Body of pancreas (tissue), 4 donors: ENCODE data around the gene REN. TPM values are rescaled to one million over a fixed set of nuclear protein-coding genes. Genes with fewer than 3 reads are reported as not detected.

ENCODE experiments used
- ATAC-seq: fragments of 150-250 bp; one replicate; pipeline ENCODE4 v1.9.1; 2016
- DNase-seq, 4 donors: peaks; one replicate each; pipeline ENCODE4 v3.0.0-alpha.2; 2019
- H3K27ac ChIP-seq, 4 donors: fragments of 200-600 bp; sonication (generic); 1 replicate in 3 of 4; 2 replicates in 1 of 4; pipeline versions ENCODE4 v1.5.1 to v1.6.1; 2016 to 2019; ENCODE audit warnings: mild to moderate bottlenecking in 1 of 4, mixed read lengths in 1 of 4, moderate library complexity in 1 of 4
- H3K27me3 ChIP-seq, 2 donors: fragments of 200-600 bp; sonication (generic); one replicate each; pipeline ENCODE4 v1.6.0; 2016; ENCODE audit warnings: mild to moderate bottlenecking in 1 of 2
- H3K36me3 ChIP-seq, 2 donors: fragments of 200-600 bp; sonication (generic); replicated peaks in 1 of 2; 2 replicates each; pipeline ENCODE4 v1.5.1; 2016; ENCODE audit warnings: low read depth in 2 of 2; ENCODE audit not compliant: insufficient read depth in 1 of 2
- H3K4me1 ChIP-seq: fragments of 200-600 bp; sonication (generic); one replicate; pipeline ENCODE4 v1.6.0; 2016
- H3K4me3 ChIP-seq, 2 donors: fragments of 200-600 bp; sonication (generic); 1 replicate in 1 of 2; 2 replicates in 1 of 2; pipeline ENCODE4 v1.5.1; 2016 to 2019
- H3K9me3 ChIP-seq, 3 donors: fragments of 200-600 bp; sonication (generic); 1 replicate in 2 of 3; 2 replicates in 1 of 3; pipeline ENCODE4 v1.5.1; 2016
- POLR2A ChIP-seq, 3 donors: fragments of 450-650 bp; IDR thresholded peaks; one replicate each; pipeline ENCODE4 v1.6.1; 2016; ENCODE audit warnings: antibody characterized with exemption in 3 of 3, mild to moderate bottlenecking in 2 of 3
- WGBS, 2 donors: methylation state at CpG; one replicate each; pipeline ENCODE4 v1.1.5; 2017; 5-methylcytosine and 5-hydroxymethylcytosine counted together
- intact Hi-C: fragments of 100-400 bp; cut with DNase I; formaldehyde crosslinking; loops from one replicate; pipeline ENCODE4 v1.15.1; 2023
- total RNA-seq, 2 donors: library from RNA; depleted of rRNA; stranded (reverse); fragments of >200 nt; gene quantifications; one replicate each; pipeline ENCODE4 v1.1.0, GENCODE V29; 2016
- TF ChIP-seq, protein P1 (sequence below), 7 experiments: fragments of 450-650 bp in 4 of 7; fragments of 200-600 bp in 3 of 7; sonication (generic) in 3 of 7; IDR thresholded peaks; one replicate each; pipeline ENCODE4 v1.5.1; 2016 to 2019; ENCODE audit warnings: antibody characterized with exemption in 7 of 7

Gene REN
- total RNA-seq, 2 donors from 2014 or later = not detected

GRCh38 chr1:204198348-204199340, 32.5 kb upstream of the REN start:
- ATAC-seq (peak; percentile 55), DNase-seq (peak in 3 of 4 donors; percentile 3 to 39 (median 21))
- Histone ChIP-seq H3K4me3 (no peak overlapping the region), H3K4me1 (peaks cover 9% of the 10 kb centered on the region), H3K36me3 (no peaks in the 10 kb centered on the region), H3K27ac (no peak overlapping the region), H3K27me3 (no peaks in the 10 kb centered on the region), H3K9me3 (no peaks in the 10 kb centered on the region)
- whole genome bisulfite sequencing, 2 donors = 56 to 59% methylated on average over 18 of the region's 18 CpGs
- intact Hi-C loops = no loop called here
- no peak for TF ChIP-seq POLR2A (IDR thresholded peaks at IDR 0.05)
- TF ChIP-seq, protein P1, sequence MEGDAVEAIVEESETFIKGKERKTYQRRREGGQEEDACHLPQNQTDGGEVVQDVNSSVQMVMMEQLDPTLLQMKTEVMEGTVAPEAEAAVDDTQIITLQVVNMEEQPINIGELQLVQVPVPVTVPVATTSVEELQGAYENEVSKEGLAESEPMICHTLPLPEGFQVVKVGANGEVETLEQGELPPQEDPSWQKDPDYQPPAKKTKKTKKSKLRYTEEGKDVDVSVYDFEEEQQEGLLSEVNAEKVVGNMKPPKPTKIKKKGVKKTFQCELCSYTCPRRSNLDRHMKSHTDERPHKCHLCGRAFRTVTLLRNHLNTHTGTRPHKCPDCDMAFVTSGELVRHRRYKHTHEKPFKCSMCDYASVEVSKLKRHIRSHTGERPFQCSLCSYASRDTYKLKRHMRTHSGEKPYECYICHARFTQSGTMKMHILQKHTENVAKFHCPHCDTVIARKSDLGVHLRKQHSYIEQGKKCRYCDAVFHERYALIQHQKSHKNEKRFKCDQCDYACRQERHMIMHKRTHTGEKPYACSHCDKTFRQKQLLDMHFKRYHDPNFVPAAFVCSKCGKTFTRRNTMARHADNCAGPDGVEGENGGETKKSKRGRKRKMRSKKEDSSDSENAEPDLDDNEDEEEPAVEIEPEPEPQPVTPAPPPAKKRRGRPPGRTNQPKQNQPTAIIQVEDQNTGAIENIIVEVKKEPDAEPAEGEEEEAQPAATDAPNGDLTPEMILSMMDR (IDR thresholded peaks at IDR 0.05) = peak in 3 of 7 experiments; percentile 4 to 9 (median 8)

DNA sequence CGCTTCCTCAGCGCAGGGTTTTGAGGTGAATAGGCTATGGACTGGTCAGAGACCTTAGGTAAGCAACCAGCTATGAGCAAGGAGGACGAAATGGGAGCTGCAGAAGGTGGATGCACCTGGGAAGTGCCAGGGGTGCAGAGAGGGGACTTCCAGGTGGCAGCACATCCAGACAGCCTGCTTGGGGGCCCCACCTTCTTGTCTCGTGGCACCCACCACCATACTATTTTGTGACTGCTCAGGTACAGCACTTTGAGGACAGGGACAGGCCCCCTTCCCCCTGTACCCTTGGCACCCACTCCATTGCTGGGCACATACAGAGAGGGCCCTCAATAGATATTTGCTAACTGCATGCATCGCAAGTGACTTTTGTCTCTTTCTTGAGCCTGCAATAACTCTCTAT, 30.9 kb upstream of the REN start:
- Histone ChIP-seq H3K27ac (no peak overlapping the region), H3K4me3 (no peak overlapping the region), H3K4me1 (peaks cover 9% of the 10 kb centered on the region), H3K9me3 (no peaks in the 10 kb centered on the region), H3K27me3 (no peaks in the 10 kb centered on the region), H3K36me3 (no peaks in the 10 kb centered on the region)
- intact Hi-C loops = no loop called here
- ATAC-seq (no peak), DNase-seq (no peak)
- 63 to 82% methylated on average over 5 of the region's 5 CpGs for WGBS, 2 donors
- no peak for TF ChIP-seq POLR2A (IDR thresholded peaks at IDR 0.05)
- TF ChIP-seq, protein P1 (IDR thresholded peaks at IDR 0.05) = no peak

GRCh38 chr1:204196068-204196795, 30.1 kb upstream of the REN start, which contains the start of gene KISS1:
Gene KISS1, minus strand, starts transcription at chr1:204196491. Its CDS starts 3,615 bp downstream, at chr1:204192876.
- DNase-seq (no peak), ATAC-seq (no peak)
- intact Hi-C loops = no loop called here
- Histone ChIP-seq H3K27me3 (no peaks in the 10 kb centered on the region), H3K36me3 (no peaks in the 10 kb centered on the region), H3K9me3 (no peaks in the 10 kb centered on the region), H3K4me3 (no peak within 1 kb of the TSS), H3K4me1 (peaks cover 9% of the 10 kb centered on the region), H3K27ac (no peak within 1 kb of the TSS)
- TF ChIP-seq, protein P1 (IDR thresholded peaks at IDR 0.05) = no peak
- no peak for TF ChIP-seq POLR2A (IDR thresholded peaks at IDR 0.05)
- WGBS, 2 donors = 41 to 48% methylated on average over 13 to 18 of the region's 18 CpGs

- Histone ChIP-seq H3K36me3 (no peaks in the 10 kb centered on the region), H3K27me3 (no peaks in the 10 kb centered on the region), H3K27ac (no peak overlapping the region), H3K4me3 (no peak overlapping the region), H3K4me1 (peaks cover 9% of the 10 kb centered on the region), H3K9me3 (no peaks in the 10 kb centered on the region)
- 63 to 82% methylated on average over 5 to 7 of the region's 7 CpGs for WGBS, 2 donors
- no peak for ATAC-seq
- TF ChIP-seq, protein P1 (IDR thresholded peaks at IDR 0.05) = no peak
- TF ChIP-seq POLR2A (IDR thresholded peaks at IDR 0.05) = no peak
- DNase-seq = no peak
- intact Hi-C loops = no loop called here
Observed at GRCh38 chr1:204194771-204195170, 28.6 kb upstream of the REN start.
